HEK293 (cell line): Measurements from ENCODE around the gene ZNF606.

Experiments used
- CTCF ChIP-seq: fragments of 450-650 bp; formaldehyde crosslinking; IDR thresholded peaks from 2 replicates; pipeline ENCODE4 v1.5.1; 2016; ENCODE audit warnings: missing biosample characterization, missing genetic modification characterization
- SETDB1 ChIP-seq: IDR thresholded peaks from one replicate; pipeline ENCODE4 v1.6.1; 2017; ENCODE audit warnings: mild to moderate bottlenecking, low read length, moderate library complexity, mixed read lengths; ENCODE audit not compliant: insufficient read length
- ZSCAN30 ChIP-seq: fragments of 450-650 bp; IDR thresholded peaks from 2 replicates; pipeline ENCODE4 v1.5.1; 2018; ENCODE audit warnings: missing biosample characterization, mild to moderate bottlenecking, missing genetic modification characterization, moderate library complexity

- TF ChIP-seq ZSCAN30 (tag by site-specific recombination) (no peak), SETDB1 (no peak), CTCF (tag by site-specific recombination) (no peak)
Observed at GRCh38 chr19:58035863-58036262, 33.2 kb upstream of the ZNF606 start.
